B cell (primary cell): ENCODE results near the gene HOXA9.

ENCODE experiments used
- EZH2 ChIP-seq: IDR thresholded peaks from 2 replicates; pipeline ENCODE4 v1.6.1; 2012; ENCODE audit warnings: borderline replicate concordance, low read depth, mild to moderate bottlenecking, moderate library complexity, low read length; ENCODE audit not compliant: insufficient read depth, poor library complexity, severe bottlenecking
- TF ChIP-seq, protein P1 (sequence below): fragments of 200-600 bp; IDR thresholded peaks from one replicate; pipeline ENCODE4 v1.8.0; 2022; ENCODE audit warnings: antibody characterized with exemption, mild to moderate bottlenecking

DNA sequence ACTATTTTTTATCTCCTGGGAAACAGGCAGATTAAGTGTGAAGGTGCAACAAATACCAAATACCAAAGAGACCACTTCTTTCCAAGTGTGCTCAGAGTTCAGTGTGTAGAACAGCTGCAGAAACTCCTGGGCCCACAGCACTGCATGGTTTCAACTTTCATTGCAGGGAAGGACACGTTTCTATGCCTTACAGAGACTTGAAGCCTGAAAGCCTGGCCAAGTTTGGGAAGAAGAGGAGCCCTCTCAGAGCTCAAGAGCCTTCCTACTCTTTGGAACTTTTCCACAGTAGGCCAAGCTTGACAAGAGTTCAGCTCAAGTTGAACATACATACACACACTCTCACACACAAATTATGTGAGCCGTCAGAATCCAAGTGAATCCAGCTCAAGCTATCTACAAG is 37.3 kb downstream of the HOXA9 start:
- TF ChIP-seq, protein P1, sequence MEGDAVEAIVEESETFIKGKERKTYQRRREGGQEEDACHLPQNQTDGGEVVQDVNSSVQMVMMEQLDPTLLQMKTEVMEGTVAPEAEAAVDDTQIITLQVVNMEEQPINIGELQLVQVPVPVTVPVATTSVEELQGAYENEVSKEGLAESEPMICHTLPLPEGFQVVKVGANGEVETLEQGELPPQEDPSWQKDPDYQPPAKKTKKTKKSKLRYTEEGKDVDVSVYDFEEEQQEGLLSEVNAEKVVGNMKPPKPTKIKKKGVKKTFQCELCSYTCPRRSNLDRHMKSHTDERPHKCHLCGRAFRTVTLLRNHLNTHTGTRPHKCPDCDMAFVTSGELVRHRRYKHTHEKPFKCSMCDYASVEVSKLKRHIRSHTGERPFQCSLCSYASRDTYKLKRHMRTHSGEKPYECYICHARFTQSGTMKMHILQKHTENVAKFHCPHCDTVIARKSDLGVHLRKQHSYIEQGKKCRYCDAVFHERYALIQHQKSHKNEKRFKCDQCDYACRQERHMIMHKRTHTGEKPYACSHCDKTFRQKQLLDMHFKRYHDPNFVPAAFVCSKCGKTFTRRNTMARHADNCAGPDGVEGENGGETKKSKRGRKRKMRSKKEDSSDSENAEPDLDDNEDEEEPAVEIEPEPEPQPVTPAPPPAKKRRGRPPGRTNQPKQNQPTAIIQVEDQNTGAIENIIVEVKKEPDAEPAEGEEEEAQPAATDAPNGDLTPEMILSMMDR: no peak
- no peak for TF ChIP-seq EZH2
